ENCODE data around the gene WRAP73. TPM values are rescaled to one million over a fixed set of nuclear protein-coding genes. Genes with fewer than 3 reads are reported as not detected.

The WRAP73 gene
- total and polyA plus RNA-seq, 9 of the 15 experiments (the other 6 are each of a cell fraction or from before 2014, with no cell fraction given) = 4.3 to 51.8 (median 30.1) TPM

DNA sequence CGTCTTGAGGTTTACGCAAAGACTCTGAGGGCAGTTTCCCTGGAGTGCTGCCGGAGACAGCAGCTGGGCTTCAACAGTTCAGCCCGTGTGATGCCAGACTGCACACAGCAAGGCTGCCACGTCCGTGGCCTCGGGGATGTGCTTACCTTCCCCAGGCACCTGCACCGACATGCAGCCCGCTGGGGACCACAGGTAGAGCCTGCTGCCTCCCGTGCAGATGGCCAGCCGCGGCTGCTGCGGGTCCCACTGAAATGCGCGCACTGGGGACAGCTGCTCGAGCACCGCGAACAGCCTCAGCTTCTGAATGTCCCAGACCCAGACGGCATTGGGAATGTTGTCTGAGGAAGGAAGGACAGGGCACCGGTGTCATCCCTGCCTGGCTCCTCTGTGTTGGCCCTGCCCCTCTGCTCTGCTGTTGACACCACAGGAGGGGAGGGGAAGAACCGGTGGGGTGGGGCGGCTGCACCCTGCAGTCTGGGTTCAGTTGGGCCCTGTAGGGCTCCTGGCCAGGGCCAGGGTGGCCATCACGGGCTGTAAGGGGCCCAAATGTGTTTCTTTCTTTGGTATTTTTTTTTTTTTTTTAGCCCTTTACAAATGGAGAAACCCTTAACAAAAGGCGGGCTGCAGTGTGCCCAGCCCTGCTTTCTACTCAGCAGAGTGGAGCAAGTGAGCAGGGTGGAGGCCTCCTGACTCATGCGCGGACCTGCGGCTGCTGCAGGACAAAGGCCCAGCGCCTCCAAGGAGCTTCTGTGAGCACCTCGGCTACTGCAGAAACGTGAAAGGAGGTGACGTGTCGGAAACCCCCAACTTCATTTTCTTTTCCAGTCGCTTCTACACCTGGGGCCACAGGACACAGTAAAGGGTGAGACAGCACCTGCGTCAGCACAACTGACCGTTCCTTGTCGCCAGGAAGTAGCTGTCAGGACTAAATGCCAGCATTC lies 18.3 kb downstream of the WRAP73 start:
- peaks cover 0 to 15% of the 10 kb centered on the region in 2 experiments; a peak in 1 of 5 replicates for H3K4me1 ChIP-seq (replicated peaks in 1 of 2; ENCODE audit: control insufficient read depth in 2 of 2, insufficient read depth in 2 of 2, low read length in 2 of 2)
- ChIA-PET CTCF (ENCODE audit: low intra/inter-chr PET ratio) (no interaction called here), POLR2A (interaction anchor here (1.0 to 2.9 kb wide), 2 partner anchors 10 to 16 kb away, joined by 4 to 8 read pairs; no protein-coding TSS in a partner anchor)
- H3K36me3 ChIP-seq (ENCODE audit: control insufficient read depth, insufficient read depth, low read length) = peaks cover 60% of the 10 kb centered on the region; the same call in 1 of the 3 replicates
- WGBS (ENCODE audit: insufficient coverage, low coverage, missing lambda C conversion rate) = 78% methylated on average over 31 of the region's 36 CpGs
- no peaks in the 10 kb centered on the region for H3K79me2 ChIP-seq (ENCODE audit: control insufficient read depth, insufficient read depth, low read length)
- in situ Hi-C loops (cut with MboI) = no loop called here
- ATAC-seq (peak; percentile 30; the same call in 1 of the 3 replicates), DNase-seq (ENCODE audit: extremely low read depth in 1 of 4, low spot score in 3 of 4) (no peak), FAIRE-seq (no peak)
- H3K4me3 ChIP-seq = no peak overlapping the region
- H3K9me1 ChIP-seq (ENCODE audit: control insufficient read depth, insufficient read depth, low read length) = no peaks in the 10 kb centered on the region
- TF ChIP-seq POLR2G (IDR thresholded peaks at IDR 0.05; ENCODE audit: low read depth, low read length) (peak; percentile 59; the same call in 1 of the 2 replicates), RFX7 (CRISPR knock-in tag; IDR thresholded peaks at IDR 0.05) (no peak), RBFOX2 (IDR thresholded peaks at IDR 0.05; ENCODE audit: low read depth, low read length) (peak; percentile 26; the same call in 1 of the 2 replicates)
- TF ChIP-seq, protein P1, sequence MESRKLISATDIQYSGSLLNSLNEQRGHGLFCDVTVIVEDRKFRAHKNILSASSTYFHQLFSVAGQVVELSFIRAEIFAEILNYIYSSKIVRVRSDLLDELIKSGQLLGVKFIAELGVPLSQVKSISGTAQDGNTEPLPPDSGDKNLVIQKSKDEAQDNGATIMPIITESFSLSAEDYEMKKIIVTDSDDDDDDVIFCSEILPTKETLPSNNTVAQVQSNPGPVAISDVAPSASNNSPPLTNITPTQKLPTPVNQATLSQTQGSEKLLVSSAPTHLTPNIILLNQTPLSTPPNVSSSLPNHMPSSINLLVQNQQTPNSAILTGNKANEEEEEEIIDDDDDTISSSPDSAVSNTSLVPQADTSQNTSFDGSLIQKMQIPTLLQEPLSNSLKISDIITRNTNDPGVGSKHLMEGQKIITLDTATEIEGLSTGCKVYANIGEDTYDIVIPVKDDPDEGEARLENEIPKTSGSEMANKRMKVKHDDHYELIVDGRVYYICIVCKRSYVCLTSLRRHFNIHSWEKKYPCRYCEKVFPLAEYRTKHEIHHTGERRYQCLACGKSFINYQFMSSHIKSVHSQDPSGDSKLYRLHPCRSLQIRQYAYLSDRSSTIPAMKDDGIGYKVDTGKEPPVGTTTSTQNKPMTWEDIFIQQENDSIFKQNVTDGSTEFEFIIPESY (CRISPR knock-in tag; IDR thresholded peaks at IDR 0.05) = peak; percentile 33
- no peak overlapping the region for H3K27ac ChIP-seq (ENCODE audit: extremely low read depth, low read depth, low read length)
- H3K9ac ChIP-seq (ENCODE audit: insufficient read depth in 1 of 2, low read depth in 2 of 2, low read length in 2 of 2) = peak overlapping the region in 1 of 2 experiments; percentile 55; a peak in 1 of 4 replicates
- no peak overlapping the region for H2AFZ ChIP-seq (ENCODE audit: low read depth, low read length)
- intact Hi-C loops (cut with micrococcal nuclease) = no loop called here
- H3K4me2 ChIP-seq (ENCODE audit: insufficient read depth, low read length) = no peak overlapping the region
- no peaks in the 10 kb centered on the region for H3K9me3 ChIP-seq (replicated peaks; ENCODE audit: control insufficient read depth, insufficient read depth, low read depth, low read length)
- H3K27me3 ChIP-seq (ENCODE audit: control insufficient read depth in 2 of 2, insufficient read depth in 2 of 2, low read length in 2 of 2) = no peaks in the 10 kb centered on the region
- H4K20me1 ChIP-seq (replicated peaks; ENCODE audit: control insufficient read depth, insufficient read depth, low read length) = no peaks in the 10 kb centered on the region
- no TSS peak for BruUV-seq (replicated peaks)
